Skeletal muscle satellite cell (primary cell): ENCODE data around the gene CUL4B.
"Not testable (repeated sequence)": the region's sequence is repeated elsewhere in the genome, so short reads cannot be mapped to it uniquely, and the experiment has no call there.

ENCODE experiments used
- H3K27me3 ChIP-seq: 2 replicates; pipeline ENCODE4 v1.7.0; 2013; ENCODE audit warnings: low read length; ENCODE audit not compliant: control insufficient read depth, insufficient read depth
- H3K36me3 ChIP-seq: 2 replicates; pipeline ENCODE4 v1.7.0; 2013; ENCODE audit warnings: mild to moderate bottlenecking, control low read depth, low read length; ENCODE audit not compliant: insufficient read depth
- H3K4me1 ChIP-seq: 2 replicates; pipeline ENCODE4 v1.7.0; 2013; ENCODE audit warnings: low read length; ENCODE audit not compliant: control insufficient read depth, insufficient read depth
- H3K4me2 ChIP-seq: 2 replicates; pipeline ENCODE4 v1.7.0; 2013; ENCODE audit warnings: mild to moderate bottlenecking, low read length
- H3K4me3 ChIP-seq: 2 replicates; pipeline ENCODE4 v1.7.0; 2013; ENCODE audit warnings: low read length
- H3K9ac ChIP-seq: 2 replicates; pipeline ENCODE4 v1.7.0; 2013; ENCODE audit warnings: mild to moderate bottlenecking, low read depth, low read length, moderate library complexity
- H3K9me3 ChIP-seq: replicated peaks from 2 replicates; pipeline ENCODE4 v1.7.0; 2013; ENCODE audit warnings: mild to moderate bottlenecking, control low read depth, low read length

Gene CUL4B

GRCh38 chrX:120512627-120513026 is 48.1 kb downstream of the CUL4B start:
- no peak overlapping the region for H3K4me2 ChIP-seq
- no peak overlapping the region for H3K9ac ChIP-seq
- no peaks in the 10 kb centered on the region for H3K4me1 ChIP-seq
- H3K36me3 ChIP-seq: peaks cover 4% of the 10 kb centered on the region
- H3K9me3 ChIP-seq: no peaks in the 10 kb centered on the region
- H3K27me3 ChIP-seq: no peaks in the 10 kb centered on the region
- no peak overlapping the region for H3K4me3 ChIP-seq

GRCh38 chrX:120512222-120512621 is 48.5 kb downstream of the CUL4B start:
- Histone ChIP-seq H3K4me2 (no peak overlapping the region), H3K9ac (no peak overlapping the region), H3K27me3 (no peaks in the 10 kb centered on the region), H3K36me3 (peaks cover 4% of the 10 kb centered on the region), H3K4me3 (no peak overlapping the region), H3K4me1 (no peaks in the 10 kb centered on the region), H3K9me3 (no peaks in the 10 kb centered on the region)

- Histone ChIP-seq H3K27me3 (no peaks in the 10 kb centered on the region), H3K4me3 (no peak overlapping the region), H3K4me1 (no peaks in the 10 kb centered on the region), H3K4me2 (no peak overlapping the region), H3K9ac (no peak overlapping the region), H3K9me3 (no peaks in the 10 kb centered on the region), H3K36me3 (no peaks in the 10 kb centered on the region)
These were observed 56.2 kb downstream of the CUL4B start for GRCh38 chrX:120504569-120504968.

- no peaks in the 10 kb centered on the region for H3K36me3 ChIP-seq
- H3K4me2 ChIP-seq: no peak overlapping the region
- no peak overlapping the region for H3K4me3 ChIP-seq
- H3K27me3 ChIP-seq: no peaks in the 10 kb centered on the region
- H3K9ac ChIP-seq: no peak overlapping the region
- H3K9me3 ChIP-seq: no peaks in the 10 kb centered on the region
- no peaks in the 10 kb centered on the region for H3K4me1 ChIP-seq
These were observed 61.3 kb downstream of the CUL4B start for GRCh38 chrX:120499301-120500072.

GRCh38 chrX:120490119-120490518 is 70.6 kb downstream of the CUL4B start:
- not testable (repeated sequence) for H3K4me2 ChIP-seq, H3K36me3 ChIP-seq, H3K9me3 ChIP-seq, H3K27me3 ChIP-seq, H3K9ac ChIP-seq, H3K4me1 ChIP-seq, H3K4me3 ChIP-seq

- Histone ChIP-seq H3K4me2 (no peak overlapping the region), H3K4me3 (no peak overlapping the region), H3K9me3 (no peaks in the 10 kb centered on the region), H3K4me1 (peaks cover 5% of the 10 kb centered on the region), H3K9ac (no peak overlapping the region), H3K27me3 (no peaks in the 10 kb centered on the region), H3K36me3 (no peaks in the 10 kb centered on the region)
These were observed 74.0 kb downstream of the CUL4B start for GRCh38 chrX:120486786-120487185.

GRCh38 chrX:120485638-120486520 is 74.9 kb downstream of the CUL4B start:
- peaks cover 5% of the 10 kb centered on the region for H3K4me1 ChIP-seq
- H3K4me3 ChIP-seq: peak overlapping the region; percentile 72
- H3K4me2 ChIP-seq: peak overlapping the region; percentile 81
- H3K27me3 ChIP-seq: no peaks in the 10 kb centered on the region
- peak overlapping the region; percentile 80 for H3K9ac ChIP-seq
- no peaks in the 10 kb centered on the region for H3K36me3 ChIP-seq
- H3K9me3 ChIP-seq: no peaks in the 10 kb centered on the region

GRCh38 chrX:120485315-120485637 is 75.5 kb downstream of the CUL4B start:
- peak overlapping the region; percentile 72 for H3K4me3 ChIP-seq
- no peaks in the 10 kb centered on the region for H3K36me3 ChIP-seq
- H3K4me1 ChIP-seq: peaks cover 5% of the 10 kb centered on the region
- H3K9me3 ChIP-seq: no peaks in the 10 kb centered on the region
- H3K9ac ChIP-seq: peak overlapping the region; percentile 80
- H3K4me2 ChIP-seq: peak overlapping the region; percentile 81
- H3K27me3 ChIP-seq: no peaks in the 10 kb centered on the region

- Histone ChIP-seq H3K4me2 (no peak overlapping the region), H3K9ac (no peak overlapping the region), H3K4me1 (no peaks in the 10 kb centered on the region), H3K9me3 (no peaks in the 10 kb centered on the region), H3K36me3 (no peaks in the 10 kb centered on the region), H3K4me3 (no peak overlapping the region), H3K27me3 (no peaks in the 10 kb centered on the region)
These were observed 83.3 kb downstream of the CUL4B start for GRCh38 chrX:120477453-120477852.

- no peaks in the 10 kb centered on the region for H3K36me3 ChIP-seq
- no peak overlapping the region for H3K9ac ChIP-seq
- H3K4me1 ChIP-seq: no peaks in the 10 kb centered on the region
- H3K9me3 ChIP-seq: no peaks in the 10 kb centered on the region
- no peak overlapping the region for H3K4me2 ChIP-seq
- no peaks in the 10 kb centered on the region for H3K27me3 ChIP-seq
- H3K4me3 ChIP-seq: no peak overlapping the region
These were observed 84.0 kb downstream of the CUL4B start for GRCh38 chrX:120476714-120477113.

- not testable (repeated sequence) for H3K9me3 ChIP-seq, H3K9ac ChIP-seq, H3K27me3 ChIP-seq, H3K36me3 ChIP-seq, H3K4me1 ChIP-seq, H3K4me2 ChIP-seq, H3K4me3 ChIP-seq
These were observed 85.3 kb downstream of the CUL4B start for GRCh38 chrX:120475447-120475846.
